ENCODE measurements around the gene C20orf202. TPM values are rescaled to one million over a fixed set of nuclear protein-coding genes. Genes with fewer than 3 reads are reported as not detected.

Gene C20orf202
- total RNA-seq, 4 donors from 2014 or later: 0.17 to 0.52 TPM; not detected in 2

DNA sequence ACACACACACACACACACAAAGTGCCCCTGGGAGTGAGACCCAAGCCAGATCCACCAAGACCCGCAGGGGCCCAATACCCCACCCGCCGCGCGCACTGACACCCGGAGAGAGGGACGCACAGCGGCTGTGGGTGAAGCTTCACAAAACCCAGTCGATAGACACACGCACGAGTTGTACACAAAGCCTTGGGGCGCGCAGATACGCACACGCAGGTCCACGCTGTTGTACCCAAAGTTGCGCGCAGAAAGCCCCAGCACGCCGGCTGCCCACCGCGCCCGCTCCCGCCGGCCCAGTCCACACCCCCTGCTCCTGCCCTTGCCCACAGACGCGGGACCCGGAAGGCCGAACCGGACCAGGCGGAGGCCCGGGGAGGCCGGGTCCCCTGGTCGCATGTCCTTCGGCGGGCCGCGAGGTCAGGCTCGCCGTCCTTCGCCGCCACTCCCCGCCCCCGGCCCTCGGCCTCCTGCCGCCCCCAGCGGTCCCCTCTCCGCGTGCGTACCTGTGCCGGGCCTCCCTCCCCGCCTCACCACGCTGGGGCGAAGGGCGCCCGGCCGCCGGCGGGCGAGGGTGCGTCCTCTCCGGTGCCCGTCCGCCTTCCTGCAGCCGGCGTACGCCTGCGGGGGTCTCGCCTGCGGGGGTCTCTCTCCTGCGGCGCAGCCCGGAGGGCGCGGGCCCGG is 18.5 kb upstream of the C20orf202 start, which contains the start of gene TMEM74B:
Gene TMEM74B, minus strand, starts transcription at position 344 of the 678 bp plus-strand sequence. CDS start 1,180 bp downstream, outside the sequence.
- H3K27me3 ChIP-seq: peaks cover 0 to 57% (median 20%) of the 10 kb centered on the region in 4 donors
- no peak for DNase-seq (ENCODE audit: extremely low spot score)
- TF ChIP-seq POLR2AphosphoS5 (IDR thresholded peaks at IDR 0.05): no peak
- TF ChIP-seq POLR2A (IDR thresholded peaks at IDR 0.05; ENCODE audit: low read depth): no peak
- no peak for TF ChIP-seq EP300 (IDR thresholded peaks at IDR 0.05)
- TF ChIP-seq, protein P1, sequence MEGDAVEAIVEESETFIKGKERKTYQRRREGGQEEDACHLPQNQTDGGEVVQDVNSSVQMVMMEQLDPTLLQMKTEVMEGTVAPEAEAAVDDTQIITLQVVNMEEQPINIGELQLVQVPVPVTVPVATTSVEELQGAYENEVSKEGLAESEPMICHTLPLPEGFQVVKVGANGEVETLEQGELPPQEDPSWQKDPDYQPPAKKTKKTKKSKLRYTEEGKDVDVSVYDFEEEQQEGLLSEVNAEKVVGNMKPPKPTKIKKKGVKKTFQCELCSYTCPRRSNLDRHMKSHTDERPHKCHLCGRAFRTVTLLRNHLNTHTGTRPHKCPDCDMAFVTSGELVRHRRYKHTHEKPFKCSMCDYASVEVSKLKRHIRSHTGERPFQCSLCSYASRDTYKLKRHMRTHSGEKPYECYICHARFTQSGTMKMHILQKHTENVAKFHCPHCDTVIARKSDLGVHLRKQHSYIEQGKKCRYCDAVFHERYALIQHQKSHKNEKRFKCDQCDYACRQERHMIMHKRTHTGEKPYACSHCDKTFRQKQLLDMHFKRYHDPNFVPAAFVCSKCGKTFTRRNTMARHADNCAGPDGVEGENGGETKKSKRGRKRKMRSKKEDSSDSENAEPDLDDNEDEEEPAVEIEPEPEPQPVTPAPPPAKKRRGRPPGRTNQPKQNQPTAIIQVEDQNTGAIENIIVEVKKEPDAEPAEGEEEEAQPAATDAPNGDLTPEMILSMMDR (IDR thresholded peaks at IDR 0.05): no peak
- no peaks in the 10 kb centered on the region for H3K9me3 ChIP-seq
- peak within 1 kb of the TSS; percentile 49 to 62 (median 52) for H3K4me3 ChIP-seq
- 0% methylated on average over 22 of the region's 76 CpGs for WGBS
- intact Hi-C loops (cut with DNase I): no loop called here
- no peak within 1 kb of the TSS for H3K27ac ChIP-seq (replicated peaks in 1 of 4)
- H3K4me1 ChIP-seq: peaks cover 12 to 20% (median 19%) of the 10 kb centered on the region in 4 donors
- peaks cover 0 to 7% (median 0%) of the 10 kb centered on the region in 4 donors for H3K36me3 ChIP-seq

- DNase-seq (ENCODE audit: extremely low spot score): no peak
- Histone ChIP-seq H3K4me3 (peak overlapping the region; percentile 49 to 62 (median 52)), H3K27ac (replicated peaks in 1 of 4) (no peak overlapping the region), H3K27me3 (peaks cover 0 to 57% (median 20%) of the 10 kb centered on the region in 4 donors), H3K4me1 (peaks cover 12 to 20% (median 19%) of the 10 kb centered on the region in 4 donors), H3K9me3 (no peaks in the 10 kb centered on the region), H3K36me3 (peaks cover 0 to 7% (median 0%) of the 10 kb centered on the region in 4 donors)
- TF ChIP-seq POLR2AphosphoS5 (IDR thresholded peaks at IDR 0.05) (no peak), POLR2A (IDR thresholded peaks at IDR 0.05; ENCODE audit: low read depth) (no peak), EP300 (IDR thresholded peaks at IDR 0.05) (no peak)
- TF ChIP-seq, protein P1 (IDR thresholded peaks at IDR 0.05): no peak
- WGBS: no CpG with 5 or more reads among the region's 54 CpGs
- intact Hi-C loops (cut with DNase I): no loop called here
These were observed 17.9 kb upstream of the C20orf202 start for GRCh38 chr20:1185316-1185741.

GRCh38 chr20:1185790-1186334 is 17.4 kb upstream of the C20orf202 start:
- Histone ChIP-seq H3K9me3 (no peaks in the 10 kb centered on the region), H3K4me3 (peak overlapping the region; percentile 49 to 62 (median 52)), H3K27ac (replicated peaks in 1 of 4) (no peak overlapping the region), H3K4me1 (peaks cover 12 to 20% (median 19%) of the 10 kb centered on the region in 4 donors), H3K27me3 (peaks cover 0 to 57% (median 20%) of the 10 kb centered on the region in 4 donors), H3K36me3 (peaks cover 0 to 4% (median 0%) of the 10 kb centered on the region in 4 donors)
- DNase-seq (ENCODE audit: extremely low spot score): no peak
- 17% methylated on average over 10 of the region's 20 CpGs for WGBS
- TF ChIP-seq, protein P1 (IDR thresholded peaks at IDR 0.05): peak; percentile 15 to 36 (median 29)
- TF ChIP-seq EP300 (IDR thresholded peaks at IDR 0.05): no peak
- intact Hi-C loops (cut with DNase I): no loop called here

DNA sequence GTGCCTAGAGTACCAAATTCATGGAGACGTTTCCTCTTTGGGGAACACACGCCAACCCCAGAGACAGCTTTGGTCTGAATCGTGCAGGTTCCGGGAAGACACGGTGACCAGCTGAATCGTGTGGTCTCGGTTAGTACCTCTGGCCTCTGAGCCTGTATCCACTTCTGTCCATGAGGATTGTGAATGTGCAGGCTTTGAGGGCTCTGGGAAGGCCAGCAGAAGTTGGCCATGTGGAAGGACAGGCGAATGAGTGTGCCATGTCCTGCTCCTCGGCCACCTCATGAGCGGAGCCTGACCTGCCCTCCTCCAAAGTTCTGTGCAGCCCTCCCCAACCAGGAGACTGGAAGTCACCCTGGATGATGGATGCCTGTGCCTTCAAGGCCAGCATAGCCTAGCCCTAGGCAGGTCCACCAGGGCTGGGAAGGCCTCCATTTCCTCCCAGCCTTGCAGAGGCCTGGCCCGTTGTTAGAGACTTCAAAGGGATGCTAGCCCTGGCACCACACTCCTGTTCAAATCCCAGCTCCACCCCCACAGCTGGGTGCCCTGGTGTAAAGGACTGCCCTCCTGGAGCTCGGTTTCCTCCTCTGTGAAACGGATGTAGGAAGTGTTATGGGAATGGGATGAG is 16.8 kb upstream of the C20orf202 start:
- Histone ChIP-seq H3K27ac (replicated peaks in 1 of 4) (no peak overlapping the region), H3K27me3 (peaks cover 0 to 57% (median 20%) of the 10 kb centered on the region in 4 donors), H3K4me1 (peaks cover 12 to 20% (median 19%) of the 10 kb centered on the region in 4 donors), H3K9me3 (no peaks in the 10 kb centered on the region), H3K36me3 (no peaks in the 10 kb centered on the region), H3K4me3 (no peak overlapping the region)
- TF ChIP-seq POLR2AphosphoS5 (IDR thresholded peaks at IDR 0.05) (no peak), EP300 (IDR thresholded peaks at IDR 0.05) (no peak), POLR2A (IDR thresholded peaks at IDR 0.05; ENCODE audit: low read depth) (no peak)
- TF ChIP-seq, protein P1 (IDR thresholded peaks at IDR 0.05): no peak
- intact Hi-C loops (cut with DNase I): no loop called here
- DNase-seq (ENCODE audit: extremely low spot score): no peak
- WGBS: 81% methylated on average over 10 of the region's 13 CpGs

Measured in esophagus muscularis mucosa (tissue), 4 donors.